CD4-positive, CD25-positive, alpha-beta regulatory T cell (primary cell): Measurements from ENCODE around the gene ABCA13. TPM values are rescaled to one million over a fixed set of nuclear protein-coding genes. Genes with fewer than 3 reads are reported as not detected.

Source experiments
- ATAC-seq, 2 donors: fragments of 150-1000 bp; cut with Tn5 transposase; one replicate each; pipeline ENCODE4 v1.10.0; 2021; ENCODE audit warnings: low read depth in 2 of 2, moderate number of reproducible peaks in 2 of 2, moderate library complexity in 1 of 2
- DNase-seq, 3 donors: peaks; one replicate each; pipeline versions ENCODE4 v3.0.0 to v3.0.0-alpha.2; 2012 to 2022; ENCODE audit warnings: mixed read lengths in 1 of 3
- H3K27ac ChIP-seq: one replicate; pipeline ENCODE4 v1.7.0; 2013; ENCODE audit warnings: mild to moderate bottlenecking, low read length; ENCODE audit not compliant: insufficient read depth, poor library complexity, severe bottlenecking
- H3K27me3 ChIP-seq: one replicate; pipeline ENCODE4 v1.7.0; 2013; ENCODE audit warnings: low read length; ENCODE audit not compliant: control insufficient read depth, insufficient read depth
- H3K36me3 ChIP-seq: one replicate; pipeline ENCODE4 v1.7.0; 2013; ENCODE audit warnings: mild to moderate bottlenecking, low read length, moderate library complexity; ENCODE audit not compliant: control insufficient read depth, insufficient read depth
- H3K4me1 ChIP-seq: 2 replicates; pipeline ENCODE4 v1.7.0; 2013; ENCODE audit warnings: mild to moderate bottlenecking, low read length; ENCODE audit not compliant: insufficient read depth, control insufficient read depth, poor library complexity, severe bottlenecking
- H3K4me3 ChIP-seq: one replicate; pipeline ENCODE4 v1.7.0; 2013; ENCODE audit warnings: low read depth, mild to moderate bottlenecking, low read length, moderate library complexity
- H3K9me3 ChIP-seq, 2 experiments: 1 replicate in 1 of 2; 2 replicates in 1 of 2; pipeline ENCODE4 v1.7.0; 2013; ENCODE audit warnings: low read length in 2 of 2, mild to moderate bottlenecking in 1 of 2, moderate library complexity in 1 of 2; ENCODE audit not compliant: control insufficient read depth in 2 of 2
- H3K27ac Mint-ChIP-seq, 3 donors: one replicate each; pipeline ENCODE4 v1.8.0; 2020 to 2022; ENCODE audit warnings: mild to moderate bottlenecking in 3 of 3, mixed read lengths in 3 of 3, moderate library complexity in 2 of 3
- H3K27me3 Mint-ChIP-seq: one replicate; pipeline ENCODE4 v1.8.0; 2022; ENCODE audit warnings: mild to moderate bottlenecking, mixed read lengths
- H3K36me3 Mint-ChIP-seq: one replicate; pipeline ENCODE4 v1.8.0; 2020; ENCODE audit warnings: mixed read lengths
- H3K4me1 Mint-ChIP-seq, 4 donors: one replicate each; pipeline ENCODE4 v1.8.0; 2020 to 2022; ENCODE audit warnings: mixed read lengths in 4 of 4, mild to moderate bottlenecking in 1 of 4
- H3K4me3 Mint-ChIP-seq, 4 donors: one replicate each; pipeline ENCODE4 v1.8.0; 2020 to 2022; ENCODE audit warnings: mild to moderate bottlenecking in 4 of 4, mixed read lengths in 4 of 4, moderate library complexity in 3 of 4
- H3K9me3 Mint-ChIP-seq, 7 donors: one replicate each; pipeline ENCODE4 v1.8.0; 2020 to 2022; ENCODE audit warnings: mixed read lengths in 7 of 7, mild to moderate bottlenecking in 3 of 7, moderate library complexity in 2 of 7
- polyA plus RNA-seq, 4 donors: library from polyadenylated mRNA; unstranded; fragments of 300-500 nt; fragmentation: Illumina TruSeq; gene quantifications; one replicate each; pipeline ENCODE4 v1.2.3, GENCODE V29; 2021
- total RNA-seq: library from RNA; stranded (reverse); gene quantifications from one replicate; pipeline ENCODE4 v1.2.3, GENCODE V29; 2022

The ABCA13 gene
- total and polyA plus RNA-seq, 5 donors from 2014 or later, result 1.1 TPM; not detected in 4

DNA sequence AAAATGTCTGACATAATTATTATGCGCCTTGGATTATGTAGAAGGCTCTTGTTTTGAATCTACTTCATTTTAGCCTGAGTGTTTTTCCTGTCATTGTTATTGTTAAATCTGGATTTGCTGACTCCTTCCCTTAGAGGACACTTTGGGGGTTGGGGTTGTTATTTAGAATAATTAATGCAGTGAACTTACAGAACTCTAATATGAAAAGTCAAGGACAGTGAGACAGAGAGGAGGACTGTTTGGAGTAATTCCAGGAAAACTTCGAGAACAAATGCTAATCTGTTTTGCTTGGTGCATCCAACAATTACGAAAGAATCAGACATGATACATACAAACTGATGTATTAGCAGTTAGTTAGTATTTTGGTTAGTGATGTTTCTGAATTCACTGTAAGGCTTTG lies 146.1 kb downstream of the ABCA13 start:
- Mint-ChIP-seq H3K4me3 (no peak overlapping the region), H3K27me3 (peaks cover 5% of the 10 kb centered on the region), H3K27ac (no peak overlapping the region), H3K36me3 (no peaks in the 10 kb centered on the region), H3K4me1 (no peaks in the 10 kb centered on the region), H3K9me3 (peaks cover 0 to 3% (median 0%) of the 10 kb centered on the region in 7 donors)
- no peaks in the 10 kb centered on the region for H3K9me3 ChIP-seq
- H3K4me1 ChIP-seq, result no peaks in the 10 kb centered on the region
- no peaks in the 10 kb centered on the region for H3K36me3 ChIP-seq
- no peak for DNase-seq
- no peak overlapping the region for H3K4me3 ChIP-seq
- no peak for ATAC-seq
- H3K27me3 ChIP-seq, result no peaks in the 10 kb centered on the region
- H3K27ac ChIP-seq, result no peak overlapping the region

DNA sequence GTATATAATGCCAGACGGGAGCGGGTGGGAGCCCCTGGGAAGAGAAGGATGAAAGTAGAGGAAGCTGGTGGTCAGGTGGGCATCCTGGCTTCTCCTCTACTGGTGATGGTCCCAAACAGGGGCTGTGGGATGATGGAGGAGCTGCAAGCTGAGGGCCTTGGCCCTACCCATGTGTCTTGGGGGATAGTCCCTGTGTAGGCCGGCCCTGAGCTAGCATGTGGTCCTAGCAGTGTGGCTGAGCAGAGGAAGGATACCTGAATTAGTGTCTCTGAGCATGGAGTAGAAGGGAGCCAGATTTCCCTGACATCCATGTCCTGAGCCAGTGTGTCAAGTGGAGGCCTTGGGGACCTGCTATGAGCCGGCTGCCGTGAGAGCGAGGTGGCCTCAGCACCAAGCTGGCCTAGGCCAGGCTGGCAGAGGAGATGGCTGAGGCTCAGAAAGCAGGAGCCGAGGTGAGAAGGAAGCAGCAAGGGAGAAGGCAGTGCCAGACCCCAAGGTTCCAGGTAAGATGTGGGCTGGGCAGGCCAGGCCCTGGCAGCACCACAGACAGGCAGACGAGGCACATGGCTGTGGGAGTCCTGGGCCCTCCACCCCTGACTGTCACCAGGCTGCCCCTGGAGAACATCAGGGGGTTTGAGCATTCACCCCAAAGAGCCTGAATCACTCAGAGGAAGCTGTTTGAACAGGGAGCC lies 150.2 kb downstream of the ABCA13 start:
- ATAC-seq (no peak), DNase-seq (no peak)
- Histone ChIP-seq H3K9me3 (peaks cover 10% of the 10 kb centered on the region in 2 experiments), H3K4me3 (no peak overlapping the region), H3K27me3 (no peaks in the 10 kb centered on the region), H3K27ac (no peak overlapping the region), H3K4me1 (no peaks in the 10 kb centered on the region), H3K36me3 (no peaks in the 10 kb centered on the region)
- Mint-ChIP-seq H3K9me3 (peaks cover 0 to 10% (median 4%) of the 10 kb centered on the region in 7 donors), H3K36me3 (no peaks in the 10 kb centered on the region), H3K27me3 (peaks cover 5% of the 10 kb centered on the region), H3K4me3 (no peak overlapping the region), H3K4me1 (no peaks in the 10 kb centered on the region), H3K27ac (no peak overlapping the region)

DNA sequence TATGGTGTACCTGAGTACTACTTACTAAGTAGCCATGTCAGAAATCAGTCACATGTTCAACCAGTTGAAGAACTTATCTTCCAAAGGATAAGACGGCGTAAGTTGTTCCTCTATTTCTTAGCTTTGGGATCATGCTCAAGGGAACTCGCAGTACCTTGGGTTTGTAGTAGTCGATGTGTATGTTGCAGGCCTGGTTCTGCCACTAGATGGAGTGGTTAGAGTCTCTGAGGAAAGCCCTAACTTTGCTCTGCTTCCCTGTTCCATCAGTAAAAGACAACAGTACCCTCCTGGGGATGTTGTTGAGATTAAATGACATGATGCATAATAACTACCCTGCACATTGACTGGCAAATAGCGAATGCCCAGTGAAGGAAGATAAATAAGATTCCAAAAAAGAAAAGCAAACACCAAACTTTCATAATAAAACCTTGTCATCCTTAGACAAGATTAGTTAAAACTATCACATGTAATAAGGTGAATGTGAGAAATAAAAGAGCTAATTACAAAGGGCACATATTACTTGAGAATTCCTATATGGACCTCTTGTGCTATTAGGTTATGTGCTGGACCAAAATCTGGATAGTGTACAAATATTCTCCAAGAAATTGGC lies 165.9 kb downstream of the ABCA13 start:
- Histone ChIP-seq H3K36me3 (no peaks in the 10 kb centered on the region), H3K4me1 (no peaks in the 10 kb centered on the region), H3K4me3 (no peak overlapping the region), H3K27ac (no peak overlapping the region), H3K9me3 (no peaks in the 10 kb centered on the region), H3K27me3 (no peaks in the 10 kb centered on the region)
- no peaks in the 10 kb centered on the region for H3K27me3 Mint-ChIP-seq
- no peak overlapping the region for H3K27ac Mint-ChIP-seq
- no peaks in the 10 kb centered on the region for H3K36me3 Mint-ChIP-seq
- H3K4me1 Mint-ChIP-seq, result no peaks in the 10 kb centered on the region
- peaks cover 0 to 3% (median 0%) of the 10 kb centered on the region in 7 donors for H3K9me3 Mint-ChIP-seq
- ATAC-seq, result no peak
- no peak for DNase-seq
- H3K4me3 Mint-ChIP-seq, result no peak overlapping the region

DNA sequence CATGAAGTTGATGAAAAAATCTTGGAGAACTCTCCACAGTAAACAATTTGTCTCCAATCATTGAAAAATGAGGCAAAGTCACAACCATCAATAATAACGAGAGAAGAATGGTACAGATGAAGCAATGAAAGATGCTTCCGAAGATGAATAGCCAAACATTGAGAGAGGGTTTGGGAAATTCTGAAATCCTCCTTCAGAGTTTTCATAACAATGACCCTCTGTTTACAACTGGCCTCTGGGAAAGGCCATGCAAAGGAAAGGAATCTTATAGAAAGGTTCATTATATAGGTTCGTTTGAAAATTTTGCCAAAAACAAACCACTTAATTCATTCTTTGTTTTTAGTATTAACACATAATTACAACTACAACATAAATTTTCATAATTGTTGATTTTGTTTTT lies 166.5 kb downstream of the ABCA13 start:
- no peaks in the 10 kb centered on the region for H3K9me3 ChIP-seq
- no peak overlapping the region for H3K4me3 Mint-ChIP-seq
- H3K4me1 ChIP-seq, result no peaks in the 10 kb centered on the region
- no peaks in the 10 kb centered on the region for H3K36me3 Mint-ChIP-seq
- no peak for DNase-seq
- H3K27me3 ChIP-seq, result no peaks in the 10 kb centered on the region
- H3K4me3 ChIP-seq, result no peak overlapping the region
- no peaks in the 10 kb centered on the region for H3K4me1 Mint-ChIP-seq
- peaks cover 0 to 4% (median 0%) of the 10 kb centered on the region in 7 donors for H3K9me3 Mint-ChIP-seq
- no peak overlapping the region for H3K27ac Mint-ChIP-seq
- peaks cover 4% of the 10 kb centered on the region for H3K27me3 Mint-ChIP-seq
- no peaks in the 10 kb centered on the region for H3K36me3 ChIP-seq
- no peak overlapping the region for H3K27ac ChIP-seq
- no peak for ATAC-seq

- Histone ChIP-seq H3K36me3 (no peaks in the 10 kb centered on the region), H3K4me1 (no peaks in the 10 kb centered on the region), H3K9me3 (no peaks in the 10 kb centered on the region), H3K4me3 (no peak overlapping the region), H3K27ac (no peak overlapping the region), H3K27me3 (no peaks in the 10 kb centered on the region)
- Mint-ChIP-seq H3K36me3 (no peaks in the 10 kb centered on the region), H3K9me3 (peaks cover 0 to 1% (median 0%) of the 10 kb centered on the region in 7 donors), H3K27ac (no peak overlapping the region), H3K4me3 (no peak overlapping the region), H3K27me3 (peaks cover 2% of the 10 kb centered on the region), H3K4me1 (no peaks in the 10 kb centered on the region)
- DNase-seq, result no peak
- no peak for ATAC-seq
Observed at GRCh38 chr7:48347230-48347825, 176.1 kb downstream of the ABCA13 start.

GRCh38 chr7:48350515-48350914 lies 179.3 kb downstream of the ABCA13 start:
- Mint-ChIP-seq H3K9me3 (peaks cover 0 to 3% (median 0%) of the 10 kb centered on the region in 7 donors), H3K27me3 (no peaks in the 10 kb centered on the region), H3K4me1 (no peaks in the 10 kb centered on the region), H3K27ac (no peak overlapping the region), H3K4me3 (no peak overlapping the region), H3K36me3 (no peaks in the 10 kb centered on the region)
- Histone ChIP-seq H3K36me3 (no peaks in the 10 kb centered on the region), H3K27ac (no peak overlapping the region), H3K4me1 (no peaks in the 10 kb centered on the region), H3K4me3 (no peak overlapping the region), H3K9me3 (no peaks in the 10 kb centered on the region), H3K27me3 (no peaks in the 10 kb centered on the region)
- ATAC-seq (no peak), DNase-seq (no peak)

DNA sequence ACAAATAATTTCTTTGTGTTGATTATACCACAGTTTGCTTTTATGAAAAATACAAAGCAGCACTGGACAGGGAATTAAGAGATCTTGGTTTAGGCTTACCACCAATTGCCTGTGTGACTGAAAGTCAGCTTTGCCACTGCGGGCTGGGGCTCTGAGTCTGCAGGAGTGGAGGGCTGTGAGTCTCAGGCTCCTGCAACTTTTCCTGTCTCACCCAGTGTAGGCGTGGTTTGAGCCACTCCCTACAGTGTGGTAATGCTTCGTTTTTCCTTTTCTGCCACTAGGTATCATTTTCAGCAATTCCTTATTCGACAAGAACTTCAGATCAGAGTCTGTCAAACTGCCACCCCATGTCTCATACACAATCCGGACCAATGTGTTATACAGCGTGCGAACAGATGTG lies 180.6 kb downstream of the ABCA13 start:
- Mint-ChIP-seq H3K4me1 (no peaks in the 10 kb centered on the region), H3K36me3 (no peaks in the 10 kb centered on the region)

More for the DNA sequence above, 180.6 kb downstream of the ABCA13 start:
- Histone ChIP-seq H3K4me3 (no peak overlapping the region), H3K4me1 (no peaks in the 10 kb centered on the region), H3K9me3 (no peaks in the 10 kb centered on the region), H3K36me3 (no peaks in the 10 kb centered on the region), H3K27me3 (no peaks in the 10 kb centered on the region), H3K27ac (no peak overlapping the region)
- Mint-ChIP-seq H3K27me3 (no peaks in the 10 kb centered on the region), H3K27ac (no peak overlapping the region), H3K9me3 (peaks cover 0 to 3% (median 0%) of the 10 kb centered on the region in 7 donors), H3K4me3 (no peak overlapping the region)
- ATAC-seq, result no peak
- no peak for DNase-seq
